ENCODE measurements around the gene DYNC2I2. TPM values are rescaled to one million over a fixed set of nuclear protein-coding genes. Genes with fewer than 3 reads are reported as not detected.

The DYNC2I2 gene
- polyA plus RNA-seq, 4 donors: 37.6 to 122 (median 92.3) TPM

DNA sequence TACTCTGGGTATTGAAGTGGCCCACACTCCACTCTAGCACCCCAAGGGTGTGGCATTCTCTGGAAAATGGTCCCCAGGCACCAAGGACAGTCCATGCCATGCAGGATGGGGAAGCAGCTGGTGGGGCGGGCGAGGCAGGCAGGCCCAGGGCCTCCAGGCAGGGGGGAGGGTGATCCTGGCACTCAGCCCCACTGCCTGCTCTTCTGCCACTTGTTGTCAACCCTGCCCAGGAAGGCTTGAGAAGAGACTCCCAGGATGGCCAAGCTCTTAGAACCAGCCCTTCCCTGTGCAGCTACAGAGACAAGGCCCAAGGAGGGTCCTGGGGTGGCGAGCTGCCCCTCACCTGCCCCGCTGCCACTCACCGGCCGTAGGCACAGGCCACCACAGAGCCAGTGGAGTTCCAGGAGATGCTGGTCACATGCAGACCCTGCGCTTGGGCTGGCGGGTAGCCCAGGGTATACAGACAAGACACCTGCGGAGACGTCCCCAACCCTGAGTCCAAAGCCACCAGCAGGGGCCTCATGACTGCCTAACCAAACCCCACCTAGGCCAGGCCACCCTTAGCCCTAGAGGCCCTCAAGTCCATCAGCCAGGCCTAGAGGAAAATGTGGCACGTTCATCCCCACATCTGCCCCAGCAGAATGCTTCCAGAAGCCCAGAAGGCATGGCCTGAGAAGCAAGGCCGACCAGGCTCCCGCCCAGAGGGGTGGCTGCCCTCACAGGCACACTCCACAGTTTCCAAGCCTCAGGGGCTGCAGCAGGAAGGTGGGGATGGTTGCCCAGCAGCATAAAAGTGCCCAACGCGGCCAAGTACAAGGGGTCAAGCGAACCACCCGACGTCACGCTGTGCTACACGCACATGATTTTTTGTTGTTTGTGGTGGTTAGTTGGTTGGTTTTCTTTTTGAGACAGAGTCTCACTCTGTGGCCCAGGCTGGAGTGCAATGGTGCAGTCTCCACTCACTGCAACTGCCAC lies 19.8 kb downstream of the DYNC2I2 start:
- Histone ChIP-seq H3K27ac (ENCODE audit: low read depth in 1 of 3, low read length in 2 of 3) (peak overlapping the region; percentile 91 to 98 (median 91)), H3K9me3 (ENCODE audit: control insufficient read depth in 2 of 2, insufficient read depth in 1 of 2, low read depth in 1 of 2, low read length in 1 of 2) (no peaks in the 10 kb centered on the region), H3K4me1 (ENCODE audit: control insufficient read depth in 3 of 3, insufficient read depth in 2 of 3, low read depth in 1 of 3, low read length in 2 of 3) (peaks cover 0 to 26% (median 5%) of the 10 kb centered on the region in 3 donors), H3K36me3 (ENCODE audit: control insufficient read depth in 3 of 3, insufficient read depth in 2 of 3, low read depth in 1 of 3, low read length in 3 of 3) (peaks cover 8 to 87% (median 14%) of the 10 kb centered on the region in 3 donors), H3K27me3 (ENCODE audit: control insufficient read depth in 3 of 3, insufficient read depth in 3 of 3, low read length in 3 of 3) (no peaks in the 10 kb centered on the region), H3K4me3 (ENCODE audit: low read depth in 1 of 3, low read length in 3 of 3) (no peak overlapping the region)
- FAIRE-seq: no peak
- 88 to 89% (median 89%) methylated on average over 20 of the region's 20 CpGs for WGBS, 3 donors
- DNase-seq: no peak

DNA sequence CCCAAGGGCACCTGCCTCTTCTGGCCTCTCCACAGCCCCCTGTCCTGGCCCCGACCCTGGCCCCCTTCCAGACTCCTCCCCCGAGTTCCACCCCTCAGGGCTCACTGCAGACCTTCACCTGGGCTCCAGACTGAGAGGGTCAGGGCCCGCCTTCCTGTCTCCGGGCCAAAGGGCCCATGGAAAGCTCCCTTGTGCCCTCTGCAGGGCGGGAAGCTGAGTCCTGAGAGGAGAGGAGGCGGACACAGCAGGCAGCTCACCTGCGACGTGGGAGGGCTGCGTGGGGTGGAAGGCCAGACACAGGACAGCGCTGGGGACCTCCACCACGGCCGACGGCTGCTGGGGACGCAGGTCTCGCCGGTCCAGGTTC lies 20.6 kb downstream of the DYNC2I2 start:
- H3K36me3 ChIP-seq (ENCODE audit: control insufficient read depth in 3 of 3, insufficient read depth in 2 of 3, low read depth in 1 of 3, low read length in 3 of 3): peaks cover 8 to 88% (median 15%) of the 10 kb centered on the region in 3 donors
- FAIRE-seq (no peak), DNase-seq (peak; percentile 74 to 86)
- 35 to 68% (median 48%) methylated on average over 16 of the region's 16 CpGs for WGBS, 3 donors
- peak overlapping the region; percentile 91 to 98 (median 91) for H3K27ac ChIP-seq (ENCODE audit: low read depth in 1 of 3, low read length in 2 of 3)
- H3K4me1 ChIP-seq (ENCODE audit: control insufficient read depth in 3 of 3, insufficient read depth in 2 of 3, low read depth in 1 of 3, low read length in 2 of 3): peaks cover 0 to 26% (median 5%) of the 10 kb centered on the region in 3 donors
- no peaks in the 10 kb centered on the region for H3K9me3 ChIP-seq (ENCODE audit: control insufficient read depth in 2 of 2, insufficient read depth in 1 of 2, low read depth in 1 of 2, low read length in 1 of 2)
- H3K27me3 ChIP-seq (ENCODE audit: control insufficient read depth in 3 of 3, insufficient read depth in 3 of 3, low read length in 3 of 3): no peaks in the 10 kb centered on the region
- peak overlapping the region in 2 of 3 donors; percentile 22 to 43 for H3K4me3 ChIP-seq (ENCODE audit: low read depth in 1 of 3, low read length in 3 of 3)

DNA sequence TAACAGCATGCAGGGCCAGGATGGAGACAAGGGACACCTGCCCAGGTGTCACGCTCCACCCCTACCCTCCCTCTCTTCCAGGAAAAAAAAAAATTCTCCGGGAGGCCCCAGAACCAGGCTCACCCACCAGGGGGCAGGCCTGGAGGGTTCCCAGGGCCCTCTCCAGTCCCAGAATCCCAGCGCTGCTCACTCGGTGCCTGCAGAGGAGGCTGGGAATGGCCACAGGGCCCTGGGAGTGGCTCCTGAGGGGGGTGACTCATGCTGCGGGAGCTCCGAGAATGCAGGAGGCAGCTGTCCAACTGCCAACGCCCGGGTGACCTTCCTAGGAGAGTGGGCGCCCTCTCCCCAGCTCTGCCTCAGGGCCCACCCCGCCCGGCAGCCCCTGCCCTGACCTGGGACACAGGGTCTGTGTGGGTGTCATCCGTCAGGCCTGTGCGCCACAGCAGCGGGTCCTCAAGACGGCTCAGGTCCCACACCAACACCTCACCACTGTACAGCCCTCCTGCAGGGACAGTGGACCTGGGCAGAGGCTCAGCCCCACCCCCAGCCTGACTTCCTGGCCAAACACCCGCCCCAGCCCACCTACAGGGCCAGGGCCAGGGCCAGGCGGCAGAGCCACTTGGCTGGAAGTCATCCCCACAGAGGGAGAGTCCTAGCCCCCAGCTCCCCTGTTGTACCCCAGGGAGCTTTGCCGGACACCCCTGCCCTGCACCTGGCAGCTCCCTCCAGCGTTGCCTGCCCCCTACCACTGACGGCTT lies 21.2 kb downstream of the DYNC2I2 start:
- peak; percentile 93 to 97 for DNase-seq
- Histone ChIP-seq H3K36me3 (ENCODE audit: control insufficient read depth in 3 of 3, insufficient read depth in 2 of 3, low read depth in 1 of 3, low read length in 3 of 3) (peaks cover 8 to 89% (median 15%) of the 10 kb centered on the region in 3 donors), H3K4me3 (ENCODE audit: low read depth in 1 of 3, low read length in 3 of 3) (peak overlapping the region in 2 of 3 donors; percentile 22 to 46), H3K9me3 (ENCODE audit: control insufficient read depth in 2 of 2, insufficient read depth in 1 of 2, low read depth in 1 of 2, low read length in 1 of 2) (no peaks in the 10 kb centered on the region), H3K27me3 (ENCODE audit: control insufficient read depth in 3 of 3, insufficient read depth in 3 of 3, low read length in 3 of 3) (no peaks in the 10 kb centered on the region), H3K27ac (ENCODE audit: low read depth in 1 of 3, low read length in 2 of 3) (peak overlapping the region; percentile 91 to 98 (median 91)), H3K4me1 (ENCODE audit: control insufficient read depth in 3 of 3, insufficient read depth in 2 of 3, low read depth in 1 of 3, low read length in 2 of 3) (peaks cover 0 to 26% (median 5%) of the 10 kb centered on the region in 3 donors)
- 12 to 40% (median 24%) methylated on average over 18 to 20 of the region's 20 CpGs for WGBS, 3 donors
- FAIRE-seq: no peak

- Histone ChIP-seq H3K27me3 (ENCODE audit: control insufficient read depth in 3 of 3, insufficient read depth in 3 of 3, low read length in 3 of 3) (no peaks in the 10 kb centered on the region), H3K4me1 (ENCODE audit: control insufficient read depth in 3 of 3, insufficient read depth in 2 of 3, low read depth in 1 of 3, low read length in 2 of 3) (peaks cover 0 to 26% (median 5%) of the 10 kb centered on the region in 3 donors), H3K9me3 (ENCODE audit: control insufficient read depth in 2 of 2, insufficient read depth in 1 of 2, low read depth in 1 of 2, low read length in 1 of 2) (no peaks in the 10 kb centered on the region), H3K36me3 (ENCODE audit: control insufficient read depth in 3 of 3, insufficient read depth in 2 of 3, low read depth in 1 of 3, low read length in 3 of 3) (peaks cover 8 to 91% (median 19%) of the 10 kb centered on the region in 3 donors), H3K4me3 (ENCODE audit: low read depth in 1 of 3, low read length in 3 of 3) (peak overlapping the region in 1 of 3 donors; percentile 46), H3K27ac (ENCODE audit: low read depth in 1 of 3, low read length in 2 of 3) (peak overlapping the region; percentile 83 to 98 (median 91))
- WGBS, 3 donors: 40 to 77% (median 65%) methylated on average over 20 to 26 of the region's 26 CpGs
- DNase-seq (no peak), FAIRE-seq (no peak)
Measured at GRCh38 chr9:128634651-128635262, 21.9 kb downstream of the DYNC2I2 start.

DNA sequence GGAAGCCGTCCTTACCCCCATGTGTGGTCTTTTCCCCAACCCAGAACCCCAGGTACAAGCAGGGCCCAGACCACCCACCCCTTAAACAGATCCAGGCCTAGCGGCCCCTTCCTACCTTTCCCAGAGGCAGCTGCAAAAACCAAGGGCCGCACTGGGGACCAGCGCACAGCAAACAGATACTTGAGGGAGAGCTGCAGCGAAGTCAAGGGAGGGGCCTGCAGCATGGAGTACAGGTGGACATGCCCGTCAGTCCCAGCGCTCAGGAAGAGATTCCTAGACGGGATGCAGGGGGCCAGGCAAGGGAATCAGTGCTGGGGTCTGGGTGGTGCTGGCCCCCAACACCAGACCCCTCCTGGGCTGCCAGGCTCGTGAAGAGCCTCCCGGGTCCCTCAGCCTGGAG lies 22.5 kb downstream of the DYNC2I2 start:
- H3K9me3 ChIP-seq (ENCODE audit: control insufficient read depth in 2 of 2, insufficient read depth in 1 of 2, low read depth in 1 of 2, low read length in 1 of 2): no peaks in the 10 kb centered on the region
- H3K36me3 ChIP-seq (ENCODE audit: control insufficient read depth in 3 of 3, insufficient read depth in 2 of 3, low read depth in 1 of 3, low read length in 3 of 3): peaks cover 8 to 92% (median 24%) of the 10 kb centered on the region in 3 donors
- no peak for DNase-seq
- H3K27ac ChIP-seq (ENCODE audit: low read depth in 1 of 3, low read length in 2 of 3): peak overlapping the region in 1 of 3 donors; percentile 98
- peak overlapping the region in 1 of 3 donors; percentile 46 for H3K4me3 ChIP-seq (ENCODE audit: low read depth in 1 of 3, low read length in 3 of 3)
- H3K27me3 ChIP-seq (ENCODE audit: control insufficient read depth in 3 of 3, insufficient read depth in 3 of 3, low read length in 3 of 3): no peaks in the 10 kb centered on the region
- FAIRE-seq: no peak
- WGBS, 3 donors: 87 to 94% (median 94%) methylated on average over 10 of the region's 10 CpGs
- H3K4me1 ChIP-seq (ENCODE audit: control insufficient read depth in 3 of 3, insufficient read depth in 2 of 3, low read depth in 1 of 3, low read length in 2 of 3): peaks cover 0 to 26% (median 5%) of the 10 kb centered on the region in 3 donors

GRCh38 chr9:128633601-128634000 lies 23.0 kb downstream of the DYNC2I2 start:
- peak overlapping the region in 1 of 3 donors; percentile 98 for H3K27ac ChIP-seq (ENCODE audit: low read depth in 1 of 3, low read length in 2 of 3)

DNA sequence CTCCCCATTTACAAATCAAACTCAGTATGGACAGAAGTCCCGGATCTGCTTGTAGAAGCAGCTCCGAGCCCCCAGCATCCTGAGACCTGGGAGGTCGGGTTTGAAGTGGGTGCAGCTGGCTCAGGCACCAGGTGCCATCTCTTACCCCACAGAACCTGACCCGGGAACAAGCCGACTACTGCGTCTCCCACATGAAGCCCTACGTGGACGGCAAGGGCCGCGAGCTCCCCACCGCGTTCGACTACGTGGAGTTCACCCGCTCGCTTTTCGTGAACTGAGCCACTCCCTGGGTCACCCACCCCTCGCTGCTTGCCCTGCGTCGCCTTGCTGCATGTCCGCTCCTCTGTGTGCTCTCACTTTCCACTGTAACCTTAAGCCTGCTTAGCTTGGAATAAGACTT lies 23.6 kb downstream of the DYNC2I2 start:
- Histone ChIP-seq H3K27me3 (ENCODE audit: control insufficient read depth in 3 of 3, insufficient read depth in 3 of 3, low read length in 3 of 3) (no peaks in the 10 kb centered on the region), H3K27ac (ENCODE audit: low read depth in 1 of 3, low read length in 2 of 3) (peak overlapping the region in 1 of 3 donors; percentile 98), H3K4me3 (ENCODE audit: low read depth in 1 of 3, low read length in 3 of 3) (no peak overlapping the region), H3K9me3 (ENCODE audit: control insufficient read depth in 2 of 2, insufficient read depth in 1 of 2, low read depth in 1 of 2, low read length in 1 of 2) (no peaks in the 10 kb centered on the region), H3K36me3 (ENCODE audit: control insufficient read depth in 3 of 3, insufficient read depth in 2 of 3, low read depth in 1 of 3, low read length in 3 of 3) (peaks cover 13 to 98% (median 24%) of the 10 kb centered on the region in 3 donors), H3K4me1 (ENCODE audit: control insufficient read depth in 3 of 3, insufficient read depth in 2 of 3, low read depth in 1 of 3, low read length in 2 of 3) (peaks cover 0 to 26% (median 5%) of the 10 kb centered on the region in 3 donors)
- WGBS, 3 donors: 93 to 96% (median 95%) methylated on average over 21 of the region's 21 CpGs
- DNase-seq: no peak
- FAIRE-seq: no peak

More at GRCh38 chr9:128633601-128634000, 23.0 kb downstream of the DYNC2I2 start:
- peaks cover 0 to 26% (median 5%) of the 10 kb centered on the region in 3 donors for H3K4me1 ChIP-seq (ENCODE audit: control insufficient read depth in 3 of 3, insufficient read depth in 2 of 3, low read depth in 1 of 3, low read length in 2 of 3)
- peaks cover 10 to 97% (median 24%) of the 10 kb centered on the region in 3 donors for H3K36me3 ChIP-seq (ENCODE audit: control insufficient read depth in 3 of 3, insufficient read depth in 2 of 3, low read depth in 1 of 3, low read length in 3 of 3)
- FAIRE-seq: no peak
- WGBS, 3 donors: 66 to 79% (median 73%) methylated on average over 11 of the region's 11 CpGs
- H3K4me3 ChIP-seq (ENCODE audit: low read depth in 1 of 3, low read length in 3 of 3): no peak overlapping the region
- no peaks in the 10 kb centered on the region for H3K27me3 ChIP-seq (ENCODE audit: control insufficient read depth in 3 of 3, insufficient read depth in 3 of 3, low read length in 3 of 3)
- no peaks in the 10 kb centered on the region for H3K9me3 ChIP-seq (ENCODE audit: control insufficient read depth in 2 of 2, insufficient read depth in 1 of 2, low read depth in 1 of 2, low read length in 1 of 2)
- peak in 1 of 2 donors; percentile 78 for DNase-seq

Data from small intestine (tissue), 7 donors.